Activated naive CD8-positive, alpha-beta T cell treated with anti-CD3 and anti-CD28 coated beads, Interleukin-2, amount 10 ng/mL, durations not matched to agents 7 days and 5 days (primary cell): ENCODE data around the gene MYO9A. TPM values are rescaled to one million over a fixed set of nuclear protein-coding genes. Genes with fewer than 3 reads are reported as not detected.
A peak's percentile ranks its signal among the peaks of the same experiment; 100 is the strongest.

ENCODE experiments used
- ATAC-seq: fragments of 150-1000 bp; cut with Tn5 transposase; one replicate; pipeline ENCODE4 v1.10.0; 2021; ENCODE audit warnings: low read depth, moderate library complexity
- POLR2A ChIA-PET: fragments of 350-600 bp; sonication (Branson Sonifier 250); formaldehyde crosslinking; loops from one replicate; lab custom pipeline; 2021; ENCODE audit warnings: antibody characterized with exemption; lab: Charles Lee
- DNase-seq: peaks from one replicate; pipeline ENCODE4 v3.0.0; 2021
- H3K27ac Mint-ChIP-seq: one replicate; pipeline ENCODE4 v1.8.0; 2022; ENCODE audit warnings: mild to moderate bottlenecking, mixed read lengths
- H3K27me3 Mint-ChIP-seq: one replicate; pipeline ENCODE4 v1.8.0; 2022; ENCODE audit warnings: mild to moderate bottlenecking, moderate library complexity, mixed read lengths
- H3K36me3 Mint-ChIP-seq: one replicate; pipeline ENCODE4 v1.8.0; 2021; ENCODE audit warnings: mild to moderate bottlenecking, mixed read lengths
- H3K4me1 Mint-ChIP-seq: one replicate; pipeline ENCODE4 v1.8.0; 2021; ENCODE audit warnings: mixed read lengths
- H3K4me3 Mint-ChIP-seq: one replicate; pipeline ENCODE4 v1.8.0; 2022; ENCODE audit warnings: mild to moderate bottlenecking, moderate library complexity, mixed read lengths
- H3K9me3 Mint-ChIP-seq: one replicate; pipeline ENCODE4 v1.8.0; 2021; ENCODE audit warnings: mixed read lengths
- total RNA-seq, 2 experiments: library from RNA; stranded (reverse); gene quantifications; one replicate each; pipeline ENCODE4 v1.2.3, GENCODE V29; 2021

MYO9A gene
- total RNA-seq, 2 experiments from 2014 or later: 24.1 to 31.2 TPM

DNA sequence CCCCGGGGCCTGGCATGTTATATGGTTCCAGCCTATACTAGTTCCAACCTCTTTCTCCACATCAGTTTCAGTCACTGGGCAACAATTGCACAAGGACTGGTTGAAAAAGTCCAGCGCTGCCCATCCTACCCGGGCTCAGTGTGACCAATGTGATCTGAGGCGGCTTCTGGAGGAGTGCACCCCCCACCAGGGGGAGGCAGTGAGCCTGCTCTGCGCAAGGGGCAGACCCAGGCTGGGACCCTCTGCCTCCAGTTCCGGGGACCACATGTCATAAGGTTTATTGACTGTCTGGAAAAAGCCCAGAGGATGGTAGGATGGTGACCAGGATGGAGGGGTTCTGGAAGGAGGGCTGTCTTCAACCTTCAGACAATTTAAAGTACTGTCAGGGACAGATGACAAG is 333.2 kb downstream of the MYO9A start:
- Mint-ChIP-seq H3K27ac (no peak overlapping the region), H3K4me1 (no peaks in the 10 kb centered on the region), H3K36me3 (no peaks in the 10 kb centered on the region), H3K27me3 (peaks cover 5% of the 10 kb centered on the region), H3K9me3 (no peaks in the 10 kb centered on the region), H3K4me3 (no peak overlapping the region)
- DNase-seq (no peak), ATAC-seq (no peak)
- POLR2A ChIA-PET: no interaction called here

DNA sequence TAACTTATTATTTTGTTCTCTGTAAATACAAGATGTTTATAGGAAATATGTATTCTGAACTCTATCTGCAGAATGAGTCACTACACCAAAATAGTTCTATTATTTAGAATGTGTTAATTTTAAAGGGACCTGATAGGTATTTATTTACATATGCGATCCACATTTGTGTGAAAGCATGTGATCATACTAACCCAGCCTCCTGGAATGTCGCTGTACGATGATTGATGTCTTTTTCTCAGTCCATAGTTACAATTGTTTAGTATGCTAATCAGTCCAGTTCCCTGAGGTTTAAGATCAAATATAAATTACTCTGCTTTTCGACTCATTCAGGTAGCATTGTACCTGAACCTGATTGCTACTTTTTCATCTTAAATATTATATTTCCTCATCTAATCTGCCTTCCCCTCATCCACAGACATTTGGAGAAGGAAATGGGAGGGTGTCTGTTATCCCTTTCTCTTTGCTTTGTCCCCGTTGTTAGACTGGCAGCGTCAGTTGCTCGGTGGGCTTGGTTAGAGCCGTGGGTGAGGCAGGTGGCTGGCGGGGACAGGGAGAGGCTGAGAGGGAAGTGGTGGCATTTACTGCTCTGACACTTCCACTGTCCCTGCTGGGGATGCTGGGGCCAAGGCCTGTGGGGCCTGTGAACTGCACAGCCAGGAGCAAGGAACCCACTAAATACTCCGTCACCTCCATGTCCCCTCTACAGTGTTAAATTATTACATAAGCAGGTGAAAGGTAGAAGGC is 335.4 kb downstream of the MYO9A start:
- POLR2A ChIA-PET: no interaction called here
- ATAC-seq (no peak), DNase-seq (no peak)
- Mint-ChIP-seq H3K27ac (no peak overlapping the region), H3K36me3 (no peaks in the 10 kb centered on the region), H3K27me3 (peaks cover 5% of the 10 kb centered on the region), H3K4me1 (no peaks in the 10 kb centered on the region), H3K4me3 (no peak overlapping the region), H3K9me3 (no peaks in the 10 kb centered on the region)

DNA sequence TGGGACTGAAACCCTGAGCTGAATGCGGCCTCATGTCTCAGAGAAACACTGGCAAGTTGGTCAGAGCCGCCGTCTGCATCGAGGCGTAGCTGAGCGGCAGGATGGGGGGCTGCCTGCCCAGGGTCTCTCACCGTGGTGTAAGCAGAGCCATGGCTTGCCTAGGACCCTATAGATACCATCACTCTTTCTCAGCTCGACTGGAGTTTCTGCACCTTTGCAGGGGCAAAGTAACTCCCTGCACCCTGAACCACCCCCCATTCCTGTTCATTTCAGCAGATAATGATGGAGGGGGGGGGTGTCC is 336.0 kb downstream of the MYO9A start:
- no peak for DNase-seq
- ATAC-seq: no peak
- H3K9me3 Mint-ChIP-seq: no peaks in the 10 kb centered on the region
- no peaks in the 10 kb centered on the region for H3K36me3 Mint-ChIP-seq
- H3K4me3 Mint-ChIP-seq: no peak overlapping the region
- no peaks in the 10 kb centered on the region for H3K4me1 Mint-ChIP-seq
- no peak overlapping the region for H3K27ac Mint-ChIP-seq
- peaks cover 5% of the 10 kb centered on the region for H3K27me3 Mint-ChIP-seq
- POLR2A ChIA-PET: no interaction called here

DNA sequence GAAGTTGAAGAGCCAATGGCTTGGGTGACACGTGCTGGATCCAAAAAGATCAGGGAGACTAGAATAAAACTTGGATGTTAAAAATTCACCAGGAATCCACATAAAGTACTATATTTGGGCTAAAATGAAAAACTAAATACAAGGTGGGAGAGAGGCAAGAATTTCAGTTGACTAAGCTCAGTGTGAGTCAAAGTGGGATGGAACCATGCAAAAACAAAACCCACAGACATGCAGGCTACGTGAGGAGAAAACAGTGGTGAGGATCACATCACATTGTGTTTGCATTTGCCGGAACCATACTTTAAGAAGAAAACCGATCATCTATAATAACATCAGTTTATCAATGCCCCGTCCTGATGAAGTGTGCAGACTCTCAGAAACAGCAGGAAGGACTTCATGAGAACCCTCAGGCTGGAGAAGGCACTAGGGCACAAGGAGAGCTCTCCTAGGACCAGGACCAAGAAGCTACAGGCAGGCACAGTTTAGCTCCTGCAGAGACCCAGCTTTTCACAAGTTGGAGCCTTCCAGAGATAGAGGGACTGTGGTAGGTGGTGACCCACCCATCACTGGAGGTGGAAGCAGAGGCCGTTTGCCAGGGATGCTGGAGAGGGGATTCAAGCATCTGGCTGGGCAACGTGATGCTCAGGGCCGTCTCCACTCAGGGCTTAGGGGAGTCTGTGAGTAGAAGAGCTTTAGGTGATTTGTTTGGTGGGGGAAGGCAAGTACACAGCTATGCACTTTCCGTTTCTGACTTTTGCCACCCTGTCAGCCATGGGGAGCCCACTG is 336.6 kb downstream of the MYO9A start:
- Mint-ChIP-seq H3K27ac (no peak overlapping the region), H3K36me3 (no peaks in the 10 kb centered on the region), H3K27me3 (peaks cover 5% of the 10 kb centered on the region), H3K9me3 (no peaks in the 10 kb centered on the region), H3K4me1 (no peaks in the 10 kb centered on the region), H3K4me3 (no peak overlapping the region)
- POLR2A ChIA-PET: no interaction called here
- DNase-seq: no peak
- no peak for ATAC-seq

DNA sequence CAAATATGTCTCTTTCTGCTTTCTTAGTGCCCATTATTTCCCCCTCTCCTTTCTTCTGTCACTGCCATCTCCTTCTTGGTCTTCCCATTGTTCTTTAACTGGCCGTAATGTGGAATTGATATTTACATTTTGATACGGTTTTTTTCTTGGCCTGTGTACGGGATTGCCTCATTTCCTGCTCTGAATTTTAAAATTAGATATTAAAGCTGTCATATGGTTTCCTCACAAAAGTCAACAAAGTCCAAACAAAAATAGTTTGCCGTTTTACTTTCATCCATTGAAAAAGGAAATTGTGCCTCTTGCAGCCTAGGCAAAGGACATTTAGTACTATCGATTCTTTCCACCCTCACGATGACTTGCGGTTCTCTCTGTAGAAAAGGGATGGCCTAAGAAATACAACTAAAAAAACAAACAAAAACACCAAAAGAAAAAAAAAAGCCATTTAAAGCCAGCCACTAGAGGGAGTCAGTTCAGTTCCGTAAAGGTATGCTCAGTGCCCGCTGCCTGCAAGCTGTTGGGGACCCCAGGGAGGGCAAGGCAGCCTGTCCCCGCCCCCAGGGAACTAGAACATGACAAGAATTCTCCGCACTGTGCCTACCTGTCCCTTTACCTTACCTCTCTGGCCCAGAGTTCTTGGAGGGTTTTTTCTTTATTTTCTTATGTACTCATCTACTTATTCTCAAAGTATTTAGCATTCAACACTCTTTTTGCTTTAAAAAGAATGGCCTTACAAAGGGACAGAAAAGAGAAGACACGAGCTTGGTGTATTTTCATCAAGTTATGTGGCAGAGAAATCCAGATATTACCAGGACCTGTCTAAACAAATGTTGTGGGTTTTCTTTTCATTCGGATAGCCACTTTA is 337.6 kb downstream of the MYO9A start:
- H3K36me3 Mint-ChIP-seq: no peaks in the 10 kb centered on the region
- ATAC-seq (peak; percentile 33), DNase-seq (no peak)
- no peaks in the 10 kb centered on the region for H3K4me1 Mint-ChIP-seq
- H3K27ac Mint-ChIP-seq: no peak overlapping the region
- peaks cover 3% of the 10 kb centered on the region for H3K27me3 Mint-ChIP-seq
- POLR2A ChIA-PET: no interaction called here
- H3K9me3 Mint-ChIP-seq: no peaks in the 10 kb centered on the region
- H3K4me3 Mint-ChIP-seq: no peak overlapping the region

DNA sequence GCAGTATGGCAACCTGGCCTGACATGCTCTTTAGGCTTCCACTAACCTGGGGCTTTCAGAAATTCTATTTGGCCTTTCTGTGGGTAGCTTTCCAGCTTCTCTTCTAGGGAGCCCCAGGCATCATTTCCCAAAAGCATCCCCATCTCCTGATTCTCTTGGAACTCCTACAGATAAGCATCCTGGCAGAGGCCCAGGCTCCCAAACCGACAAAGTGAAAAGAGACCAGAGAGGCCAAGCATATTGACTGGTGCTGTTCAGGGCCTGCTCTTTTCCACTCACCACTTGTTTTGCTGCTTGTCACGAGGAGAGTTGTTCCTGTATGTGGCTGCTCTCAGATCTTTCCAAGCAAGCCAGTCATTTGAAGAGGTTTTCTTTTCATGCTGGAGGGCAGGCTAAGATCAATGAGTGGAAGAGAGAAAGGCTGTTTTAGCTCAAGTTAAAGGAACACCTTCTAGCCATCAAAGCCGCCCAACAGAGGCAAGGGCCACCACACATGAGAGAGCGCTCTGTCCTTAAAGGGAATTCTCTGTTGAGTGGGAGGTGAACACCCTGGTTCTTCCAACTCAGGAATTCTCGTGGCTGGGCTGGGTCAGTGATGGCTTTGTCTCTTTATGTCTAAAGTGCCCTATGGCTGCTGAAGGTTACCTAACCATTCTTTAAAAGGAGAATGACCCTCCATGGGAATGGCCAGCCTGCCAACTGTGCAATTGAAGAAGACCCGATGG is 338.7 kb downstream of the MYO9A start:
- ATAC-seq: no peak
- H3K36me3 Mint-ChIP-seq: no peaks in the 10 kb centered on the region
- no peak overlapping the region for H3K4me3 Mint-ChIP-seq
- H3K27ac Mint-ChIP-seq: no peak overlapping the region
- no peaks in the 10 kb centered on the region for H3K4me1 Mint-ChIP-seq
- no peaks in the 10 kb centered on the region for H3K9me3 Mint-ChIP-seq
- POLR2A ChIA-PET: no interaction called here
- DNase-seq: no peak
- peaks cover 6% of the 10 kb centered on the region for H3K27me3 Mint-ChIP-seq

DNA sequence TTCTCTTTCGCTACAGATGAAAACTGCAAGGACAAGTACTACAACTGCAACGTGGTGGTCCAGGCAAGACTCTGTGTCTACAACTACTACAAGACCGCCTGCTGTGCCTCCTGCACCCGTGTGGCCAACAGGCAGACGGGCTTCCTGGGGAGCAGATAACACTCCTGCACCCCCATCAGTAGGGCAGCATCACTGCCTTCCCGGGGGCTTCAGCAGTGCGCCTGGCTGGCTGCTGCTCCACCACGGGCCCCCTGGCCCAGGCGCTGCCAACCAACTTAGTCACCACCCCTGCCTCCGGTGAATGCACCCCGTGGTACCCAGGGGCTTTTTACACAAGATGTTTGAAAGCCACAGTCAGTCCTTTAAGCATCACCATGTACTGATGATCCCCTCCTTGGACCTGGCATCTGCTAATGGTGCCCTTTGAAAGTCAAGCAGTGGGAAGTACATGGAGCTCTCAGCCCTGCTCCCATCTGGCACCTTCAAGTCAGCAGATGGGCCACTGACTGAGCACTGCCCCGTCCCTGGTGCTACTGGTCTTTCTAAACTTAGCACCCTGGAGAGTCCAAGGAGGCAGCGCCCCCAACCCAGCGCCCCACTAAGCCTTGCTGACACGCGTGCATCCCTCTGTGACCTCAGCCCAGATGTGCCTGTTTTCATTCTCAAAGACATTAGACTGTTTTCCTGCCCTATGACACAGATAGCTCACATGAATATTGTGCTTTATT is 340.6 kb downstream of the MYO9A start:
- no peak for ATAC-seq
- DNase-seq: no peak
- H3K27me3 Mint-ChIP-seq: peaks cover 6% of the 10 kb centered on the region
- no peaks in the 10 kb centered on the region for H3K9me3 Mint-ChIP-seq
- H3K4me3 Mint-ChIP-seq: no peak overlapping the region
- no peak overlapping the region for H3K27ac Mint-ChIP-seq
- POLR2A ChIA-PET: no interaction called here
- H3K4me1 Mint-ChIP-seq: no peaks in the 10 kb centered on the region
- H3K36me3 Mint-ChIP-seq: no peaks in the 10 kb centered on the region

DNA sequence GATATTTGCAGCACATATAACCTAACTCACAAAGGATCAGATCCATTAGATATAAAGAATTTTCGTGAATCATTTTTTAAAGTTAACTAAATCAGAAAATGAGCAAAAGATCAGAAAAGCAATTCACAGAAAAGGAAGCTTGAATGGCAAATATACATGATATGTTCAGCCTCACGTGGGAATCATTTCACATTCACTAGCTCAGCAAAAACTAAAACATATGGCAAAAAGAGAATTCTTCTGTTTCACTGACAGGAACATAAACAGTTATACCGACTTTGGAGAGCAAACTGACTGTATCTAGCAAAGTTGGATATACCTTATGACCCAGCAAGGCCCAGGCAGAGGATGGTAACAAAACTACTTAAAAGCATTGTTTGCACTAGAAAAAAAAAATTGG is 341.6 kb downstream of the MYO9A start:
- Mint-ChIP-seq H3K4me3 (no peak overlapping the region), H3K27ac (no peak overlapping the region), H3K36me3 (no peaks in the 10 kb centered on the region), H3K4me1 (no peaks in the 10 kb centered on the region), H3K9me3 (no peaks in the 10 kb centered on the region), H3K27me3 (peaks cover 3% of the 10 kb centered on the region)
- POLR2A ChIA-PET: no interaction called here
- ATAC-seq: no peak
- DNase-seq: no peak

DNA sequence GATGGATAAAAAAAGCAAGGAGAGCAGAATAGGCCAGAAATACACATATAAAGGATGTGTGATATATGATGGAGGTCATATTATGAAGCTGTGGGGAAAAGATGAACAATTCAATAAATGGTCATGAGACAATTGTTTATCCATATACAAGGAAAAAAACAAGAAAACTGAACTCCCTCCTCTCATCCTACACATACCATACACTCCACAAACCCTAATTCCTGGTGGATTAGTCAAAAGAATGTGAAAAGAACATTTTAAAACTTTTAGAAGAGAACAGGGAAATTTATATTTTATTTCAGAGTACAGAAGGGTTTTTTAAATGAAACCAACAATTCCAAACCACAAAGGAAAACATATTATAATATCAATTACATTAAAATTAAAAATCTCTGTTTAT is 342.1 kb downstream of the MYO9A start:
- peaks cover 3% of the 10 kb centered on the region for H3K27me3 Mint-ChIP-seq
- H3K27ac Mint-ChIP-seq: no peak overlapping the region
- DNase-seq (no peak), ATAC-seq (no peak)
- no peaks in the 10 kb centered on the region for H3K4me1 Mint-ChIP-seq
- POLR2A ChIA-PET: no interaction called here
- H3K9me3 Mint-ChIP-seq: no peaks in the 10 kb centered on the region
- no peaks in the 10 kb centered on the region for H3K36me3 Mint-ChIP-seq
- no peak overlapping the region for H3K4me3 Mint-ChIP-seq

DNA sequence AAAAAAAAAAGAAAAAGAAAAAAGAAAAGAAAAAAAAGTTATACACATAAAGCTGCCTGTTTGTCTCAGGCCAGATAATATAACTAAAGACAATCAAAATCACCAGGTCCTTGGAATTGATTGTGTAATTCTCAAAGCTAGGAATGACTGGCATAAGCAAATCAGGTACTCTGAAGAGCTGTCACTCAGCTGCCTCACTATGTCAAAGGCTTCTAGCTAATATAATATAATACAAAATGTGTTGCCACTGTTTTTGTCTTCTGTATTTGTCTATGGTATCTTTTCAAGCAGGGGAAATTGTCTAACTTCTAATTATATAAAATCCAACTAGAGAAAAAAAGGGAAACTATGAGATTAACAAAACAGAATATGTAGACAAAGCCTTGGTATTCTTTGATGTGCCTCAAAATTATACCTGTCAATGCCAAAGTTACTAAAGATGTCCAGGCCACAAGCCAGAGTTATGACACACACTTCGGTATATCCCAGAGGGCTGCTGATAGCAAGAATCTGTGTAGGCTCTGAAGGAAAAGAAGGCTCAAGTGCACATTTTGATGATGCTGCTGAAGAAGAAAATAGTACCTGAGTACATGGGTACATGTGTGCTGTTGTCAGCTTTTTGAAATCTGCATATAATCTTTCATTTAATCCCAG is 344.6 kb downstream of the MYO9A start:
- ATAC-seq (no peak), DNase-seq (no peak)
- Mint-ChIP-seq H3K27ac (no peak overlapping the region), H3K27me3 (peaks cover 3% of the 10 kb centered on the region), H3K4me1 (no peaks in the 10 kb centered on the region), H3K4me3 (no peak overlapping the region), H3K9me3 (no peaks in the 10 kb centered on the region), H3K36me3 (no peaks in the 10 kb centered on the region)
- POLR2A ChIA-PET: no interaction called here
